Nephron progenitor cell (in vitro differentiated cells): ENCODE data around the gene TXNRD2.

ENCODE experiments used
- DNase-seq: peaks from one replicate; pipeline ENCODE4 v3.0.0; 2021
- H3K27ac Mint-ChIP-seq: 2 replicates; pipeline ENCODE4 v1.8.0; 2021; ENCODE audit warnings: mild to moderate bottlenecking, moderate library complexity, mixed read lengths
- H3K27me3 Mint-ChIP-seq: 2 replicates; pipeline ENCODE4 v1.8.0; 2021; ENCODE audit warnings: mild to moderate bottlenecking, low read depth, mixed read lengths; ENCODE audit not compliant: poor library complexity
- H3K36me3 Mint-ChIP-seq: 2 replicates; pipeline ENCODE4 v1.8.0; 2021; ENCODE audit warnings: low read depth, mixed read lengths
- H3K4me1 Mint-ChIP-seq: 2 replicates; pipeline ENCODE4 v1.8.0; 2021; ENCODE audit warnings: mixed read lengths
- H3K4me3 Mint-ChIP-seq: 2 replicates; pipeline ENCODE4 v1.8.0; 2021; ENCODE audit warnings: mild to moderate bottlenecking, moderate library complexity, mixed read lengths
- H3K9me3 Mint-ChIP-seq: 2 replicates; pipeline ENCODE4 v1.8.0; 2021; ENCODE audit warnings: mild to moderate bottlenecking, moderate library complexity, mixed read lengths
- CTCF ChIP-seq: fragments of 200-600 bp; sonication (generic); IDR thresholded peaks from 2 replicates; pipeline ENCODE4 v1.5.0; 2021; ENCODE audit warnings: antibody characterized with exemption

TXNRD2 gene

GRCh38 chr22:19988965-19989724 is 47.5 kb upstream of the TXNRD2 start:
- Mint-ChIP-seq H3K36me3 (no peaks in the 10 kb centered on the region), H3K27me3 (peaks cover 4% of the 10 kb centered on the region), H3K27ac (no peak overlapping the region), H3K9me3 (no peaks in the 10 kb centered on the region), H3K4me1 (peaks cover 29% of the 10 kb centered on the region), H3K4me3 (no peak overlapping the region)
- TF ChIP-seq CTCF, result no peak
- DNase-seq, result no peak

DNA sequence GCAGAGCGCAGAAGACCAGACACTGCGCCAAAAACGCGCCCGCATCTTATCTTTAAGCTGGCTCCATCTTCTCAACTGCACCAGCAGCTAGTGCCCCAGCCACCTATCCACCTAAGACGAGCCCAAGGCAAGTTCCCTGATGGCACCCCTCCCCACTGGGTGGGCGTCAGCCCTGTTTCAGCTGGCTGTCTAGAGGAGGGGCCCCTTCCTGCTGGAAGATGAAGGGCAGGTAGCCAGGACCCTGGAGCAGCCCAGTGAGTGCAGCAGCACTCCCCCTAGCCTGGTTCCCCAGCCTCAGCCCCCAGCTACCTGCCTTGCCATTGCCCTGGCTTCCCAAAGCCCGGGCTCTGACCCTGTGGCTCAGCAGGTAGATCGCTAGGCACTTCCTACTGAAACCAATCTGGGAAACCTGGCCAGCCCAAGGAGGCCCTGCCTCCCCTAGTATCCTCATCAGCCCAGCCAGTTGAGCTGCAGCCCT is 46.8 kb upstream of the TXNRD2 start:
- peak overlapping the region; percentile 28 for H3K4me3 Mint-ChIP-seq
- peaks cover 29% of the 10 kb centered on the region for H3K4me1 Mint-ChIP-seq
- no peaks in the 10 kb centered on the region for H3K9me3 Mint-ChIP-seq
- DNase-seq, result no peak
- H3K36me3 Mint-ChIP-seq, result no peaks in the 10 kb centered on the region
- TF ChIP-seq CTCF, result no peak
- H3K27ac Mint-ChIP-seq, result no peak overlapping the region
- peaks cover 4% of the 10 kb centered on the region for H3K27me3 Mint-ChIP-seq

GRCh38 chr22:19987394-19988306 is 46.0 kb upstream of the TXNRD2 start:
- DNase-seq, result no peak
- H3K27me3 Mint-ChIP-seq, result peaks cover 4% of the 10 kb centered on the region
- H3K27ac Mint-ChIP-seq, result no peak overlapping the region
- no peaks in the 10 kb centered on the region for H3K9me3 Mint-ChIP-seq
- peaks cover 29% of the 10 kb centered on the region for H3K4me1 Mint-ChIP-seq
- no peak for TF ChIP-seq CTCF
- H3K36me3 Mint-ChIP-seq, result no peaks in the 10 kb centered on the region
- peak overlapping the region; percentile 64 for H3K4me3 Mint-ChIP-seq

- Mint-ChIP-seq H3K27me3 (no peaks in the 10 kb centered on the region), H3K9me3 (no peaks in the 10 kb centered on the region), H3K36me3 (no peaks in the 10 kb centered on the region), H3K4me3 (peak overlapping the region; percentile 80), H3K4me1 (peaks cover 29% of the 10 kb centered on the region), H3K27ac (no peak overlapping the region)
- DNase-seq, result peak; percentile 87
- TF ChIP-seq CTCF, result no peak
Measured at GRCh38 chr22:19986410-19987341, 45.1 kb upstream of the TXNRD2 start.

DNA sequence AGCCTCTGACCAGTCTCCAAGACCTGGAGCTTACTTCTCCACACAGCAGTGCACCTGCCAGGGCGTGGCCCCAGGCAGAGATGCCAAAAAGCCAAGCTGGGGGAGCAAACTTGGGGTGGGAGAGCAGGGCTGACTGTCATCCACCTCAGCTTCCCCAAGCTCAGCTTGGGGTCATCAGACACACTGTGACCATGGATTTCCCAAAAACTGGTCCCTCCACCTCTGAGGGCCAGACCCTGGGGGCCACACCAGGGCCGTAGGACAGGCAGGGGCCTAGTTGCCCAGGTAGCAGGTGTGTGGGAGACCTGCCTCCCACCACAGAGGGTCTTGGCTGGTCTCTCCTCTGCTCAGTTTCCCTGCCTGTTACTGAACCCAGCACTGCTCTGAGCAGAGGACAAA is 44.4 kb upstream of the TXNRD2 start:
- H3K27me3 Mint-ChIP-seq, result no peaks in the 10 kb centered on the region
- H3K27ac Mint-ChIP-seq, result no peak overlapping the region
- H3K36me3 Mint-ChIP-seq, result no peaks in the 10 kb centered on the region
- no peak for DNase-seq
- no peak for TF ChIP-seq CTCF
- peaks cover 29% of the 10 kb centered on the region for H3K4me1 Mint-ChIP-seq
- H3K4me3 Mint-ChIP-seq, result peak overlapping the region; percentile 80
- no peaks in the 10 kb centered on the region for H3K9me3 Mint-ChIP-seq
